COR-L47 (cell line): ENCODE results near the gene SF3A2.
"Not testable (repeated sequence)": the region's sequence is repeated elsewhere in the genome, so short reads cannot be mapped to it uniquely, and the experiment has no call there.

Source experiments
- DNase-seq: peaks from one replicate; lab custom pipeline; 2025; lab: John Stamatoyannopoulos, UW

The SF3A2 gene

DNA sequence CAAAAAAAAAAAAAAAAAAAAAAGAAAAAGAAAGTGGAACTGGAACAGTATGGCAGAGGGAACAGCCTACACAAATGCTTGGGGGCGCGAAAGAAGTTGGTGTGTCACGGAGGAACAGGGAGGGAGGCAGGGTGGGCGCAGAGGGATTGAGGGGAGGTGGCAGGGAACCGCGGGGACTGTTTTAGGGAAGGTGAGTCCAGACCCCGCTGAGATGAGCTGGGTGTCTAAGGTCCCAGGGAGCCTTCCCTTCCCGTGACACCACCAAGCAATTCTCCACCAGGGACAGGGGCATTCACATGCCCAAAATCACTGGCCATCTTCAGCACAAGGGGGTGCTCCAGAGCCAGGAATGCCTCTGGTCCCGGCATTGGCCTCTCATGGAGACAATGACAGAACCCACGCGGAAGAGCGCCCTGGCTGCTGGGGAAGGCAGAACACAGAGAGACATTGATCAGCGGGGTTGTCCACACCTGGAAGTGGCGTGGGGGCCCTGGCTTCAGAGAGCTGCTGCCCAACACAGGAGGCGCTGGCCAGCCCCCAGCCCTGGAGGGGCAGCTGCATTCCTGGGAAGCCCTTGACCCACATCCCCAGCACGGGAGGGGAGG is 38.4 kb downstream of the SF3A2 start:
- peak; percentile 76 for DNase-seq

GRCh38 chr19:2275588-2276428 is 39.2 kb downstream of the SF3A2 start:
- DNase-seq = no peak

DNA sequence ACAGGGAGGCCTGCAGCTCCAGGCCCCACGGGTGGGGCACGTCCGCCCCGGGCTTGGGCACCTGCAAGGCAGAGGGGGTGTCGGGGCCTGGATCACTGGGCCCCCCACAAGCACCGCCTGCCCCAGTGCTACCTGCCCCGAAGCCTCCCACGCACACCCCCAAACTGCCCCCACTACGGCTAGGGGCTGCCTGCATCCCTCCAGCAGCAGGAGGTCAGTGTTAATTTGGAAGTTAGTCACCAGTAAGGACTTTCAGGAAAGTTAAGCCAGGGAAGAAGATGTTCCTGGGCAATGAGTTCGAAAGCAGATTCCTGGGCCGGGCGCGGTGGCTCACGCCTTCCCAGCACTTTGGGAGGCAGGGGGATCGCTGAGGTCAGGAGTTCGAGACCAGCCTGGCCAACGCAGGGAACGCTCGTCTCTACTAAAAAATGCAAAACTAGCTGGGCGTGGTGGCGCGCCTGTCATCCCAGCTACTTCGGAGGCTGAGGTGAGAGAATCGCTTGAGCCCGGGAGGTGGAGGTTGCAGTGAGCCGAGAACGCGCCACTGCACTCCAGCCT is 39.9 kb downstream of the SF3A2 start:
- DNase-seq = no peak

- DNase-seq = no peak
These were observed 40.5 kb downstream of the SF3A2 start for GRCh38 chr19:2277138-2277537.

DNA sequence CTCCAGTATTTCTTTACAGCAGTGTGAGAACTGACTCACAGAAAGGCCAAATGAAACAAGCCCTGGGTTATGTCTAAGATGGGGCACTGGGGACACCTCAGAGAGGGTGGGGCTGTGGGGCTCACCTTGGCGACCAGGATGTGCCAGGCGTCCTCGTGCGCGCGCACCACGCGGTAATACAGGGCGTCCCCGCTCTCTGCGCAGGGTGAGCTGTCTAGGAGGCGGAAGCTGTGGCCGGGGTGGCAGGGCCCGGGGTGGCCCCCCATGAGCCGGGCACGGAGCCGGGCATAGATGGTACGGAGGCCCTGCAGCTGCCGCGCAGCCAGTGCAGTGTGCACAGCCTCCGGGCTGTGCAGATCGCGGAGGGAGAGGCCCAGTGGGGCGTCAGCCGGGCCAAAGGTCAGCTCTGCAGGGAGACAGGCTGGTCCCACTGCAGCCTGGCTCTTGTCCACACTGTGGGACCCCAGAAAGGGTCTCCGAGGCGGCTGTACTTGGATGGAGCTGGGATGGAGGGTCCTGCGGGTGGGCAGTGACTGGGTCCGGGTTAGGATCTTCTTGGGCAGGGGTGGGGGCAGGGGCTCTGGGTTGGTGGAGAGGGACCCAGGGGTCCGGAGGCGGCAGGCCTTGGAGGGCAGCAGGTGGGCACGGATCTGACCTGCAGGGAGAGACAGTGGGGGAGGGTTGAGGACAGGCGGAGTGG is 42.0 kb downstream of the SF3A2 start:
- DNase-seq = no peak

GRCh38 chr19:2280633-2281264 is 44.1 kb downstream of the SF3A2 start:
- no peak for DNase-seq

- DNase-seq = not testable (repeated sequence)
These were observed 44.8 kb downstream of the SF3A2 start for GRCh38 chr19:2281265-2282061.

GRCh38 chr19:2282062-2282861 is 45.6 kb downstream of the SF3A2 start, which contains the start of gene PEAK3:
Gene PEAK3 (minus strand): TSS chr19:2282175. CDS start chr19:2280931, 1,244 bp downstream.
- DNase-seq = no peak

DNA sequence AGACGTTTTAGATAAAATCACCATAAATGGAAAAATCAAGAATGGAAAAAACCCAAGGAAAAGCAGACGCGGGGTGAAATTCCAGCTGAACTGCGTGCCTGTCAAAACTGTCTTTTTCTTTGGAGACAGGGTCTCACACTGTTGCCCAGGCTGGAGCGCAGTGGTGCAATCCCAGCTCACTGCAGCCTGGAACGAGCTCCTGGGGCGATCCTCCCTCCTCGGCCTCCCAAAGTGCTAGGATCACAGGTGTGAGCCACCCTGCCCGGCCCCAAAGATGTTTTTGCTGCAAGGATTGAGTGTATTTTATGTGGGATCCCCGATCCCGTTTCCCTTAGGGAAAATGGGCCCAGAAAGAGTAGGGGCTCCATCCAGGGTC is 46.2 kb downstream of the SF3A2 start:
- no peak for DNase-seq

GRCh38 chr19:2283835-2284507 is 47.3 kb downstream of the SF3A2 start:
- no peak for DNase-seq

- no peak for DNase-seq
These were observed 49.9 kb downstream of the SF3A2 start for GRCh38 chr19:2286402-2287140.

DNA sequence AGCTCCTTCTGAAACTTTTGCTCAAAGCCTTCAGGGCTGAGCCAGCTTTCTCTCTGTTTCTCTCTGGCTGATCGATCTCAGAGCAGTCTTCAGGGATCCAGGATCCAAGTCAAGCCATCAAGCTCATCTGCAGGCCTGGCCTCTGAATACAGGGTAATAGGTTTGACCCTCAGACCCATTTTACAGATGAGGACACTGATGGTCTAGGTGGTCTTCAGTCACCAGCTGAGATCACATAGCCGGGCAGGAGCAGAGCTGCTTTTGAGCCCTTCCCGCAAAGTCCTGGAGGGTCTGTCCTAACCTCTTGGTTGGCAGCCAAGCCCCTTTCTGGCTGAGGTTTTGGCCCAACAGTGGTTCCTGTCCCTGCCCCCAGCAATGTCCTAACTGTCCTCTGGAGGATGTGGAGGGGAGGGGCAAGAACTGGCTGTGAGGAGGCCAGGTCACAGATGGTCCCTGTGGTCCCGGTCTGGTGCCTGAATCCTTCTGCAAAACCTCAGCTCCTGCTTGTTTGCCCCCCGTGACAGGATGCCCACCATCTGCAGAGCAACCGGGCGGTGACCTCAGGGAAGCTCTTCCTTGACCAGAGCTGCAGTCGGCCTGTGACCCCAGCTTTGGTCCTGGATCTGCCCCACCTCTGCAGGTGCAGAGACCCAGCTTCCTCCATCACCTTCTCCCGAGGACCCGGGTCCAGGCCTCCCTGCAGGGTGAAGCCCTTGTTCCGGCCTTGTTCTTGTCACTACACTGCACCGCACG is 51.1 kb downstream of the SF3A2 start:
- DNase-seq = no peak

DNA sequence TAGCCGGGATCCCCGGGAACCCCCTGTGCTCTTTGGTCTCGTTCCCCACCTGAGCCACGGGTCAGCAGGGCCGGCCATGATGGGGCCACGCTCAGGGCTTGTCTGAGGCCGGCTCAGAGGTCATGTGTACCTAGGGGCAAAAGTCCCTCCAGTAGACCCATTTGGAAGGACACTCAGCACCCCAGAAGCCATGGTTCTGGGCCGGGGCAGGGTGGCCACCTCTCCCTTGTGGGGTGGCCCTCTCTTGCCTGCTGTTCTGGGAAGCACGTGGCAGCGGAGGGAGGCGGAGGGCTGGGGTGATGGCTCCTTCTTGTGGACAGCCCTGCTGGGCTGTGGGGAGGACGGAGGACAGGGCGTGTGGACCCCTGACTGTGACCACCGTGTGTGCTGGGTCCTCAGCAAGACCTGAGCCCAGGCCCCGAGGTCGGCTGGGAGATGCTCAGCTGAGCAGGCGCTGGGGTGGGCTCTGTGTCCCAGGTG is 51.8 kb downstream of the SF3A2 start:
- DNase-seq = no peak

- DNase-seq = no peak
These were observed 52.4 kb downstream of the SF3A2 start for GRCh38 chr19:2288818-2289713.

- DNase-seq = no peak
These were observed 53.3 kb downstream of the SF3A2 start for GRCh38 chr19:2289714-2290435.

- DNase-seq = peak; percentile 73
These were observed 54.0 kb downstream of the SF3A2 start for GRCh38 chr19:2290441-2291184.
